ENCODE results near the gene EPHA1.

The EPHA1 gene

DNA sequence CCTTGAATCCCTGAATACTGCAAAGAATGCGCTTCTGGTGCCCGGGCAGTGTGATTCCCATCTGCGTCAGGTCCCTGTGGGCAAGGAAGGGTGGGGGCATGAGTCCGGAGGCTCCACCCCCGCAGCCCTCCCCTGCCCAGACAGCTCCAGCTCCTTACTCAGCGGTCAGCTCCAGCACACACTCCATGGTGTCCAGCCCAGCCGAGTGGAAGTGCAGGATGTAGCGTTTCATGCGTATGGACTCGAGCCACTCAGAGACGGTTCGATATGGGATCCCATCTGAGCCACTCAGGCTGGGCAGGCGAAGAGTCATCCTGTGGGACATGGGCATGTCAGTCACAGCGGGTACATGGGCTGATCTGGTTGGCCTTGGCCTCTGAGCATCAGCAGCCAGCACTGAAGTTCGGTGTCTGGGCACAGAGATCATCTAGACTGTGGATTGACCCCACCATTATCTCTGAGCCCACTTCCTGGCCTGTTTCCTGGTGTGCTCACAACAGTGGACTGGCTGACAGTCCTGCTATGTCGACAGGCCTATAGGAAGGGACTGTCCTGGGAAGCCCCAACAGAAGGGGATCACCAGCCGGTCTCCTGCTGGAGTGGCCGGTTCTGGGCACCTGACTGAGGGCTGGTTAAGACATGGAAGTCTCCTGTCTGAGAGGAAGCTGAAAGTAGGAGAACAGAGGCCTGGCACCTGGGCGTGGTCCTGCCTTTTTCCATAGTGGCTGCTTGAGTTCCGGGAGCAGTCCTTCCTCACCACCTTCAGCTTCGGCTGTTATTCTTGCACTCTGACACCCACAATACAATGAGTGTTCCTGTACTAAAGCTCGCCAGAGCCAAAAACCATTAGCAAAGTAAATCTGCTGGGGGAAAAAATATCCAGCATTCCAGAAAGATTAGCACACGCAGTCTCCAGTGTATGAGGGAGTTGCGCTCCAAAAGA is 16.9 kb downstream of the EPHA1 start:
- no peak overlapping the region for H3K4me3 ChIP-seq

DNA sequence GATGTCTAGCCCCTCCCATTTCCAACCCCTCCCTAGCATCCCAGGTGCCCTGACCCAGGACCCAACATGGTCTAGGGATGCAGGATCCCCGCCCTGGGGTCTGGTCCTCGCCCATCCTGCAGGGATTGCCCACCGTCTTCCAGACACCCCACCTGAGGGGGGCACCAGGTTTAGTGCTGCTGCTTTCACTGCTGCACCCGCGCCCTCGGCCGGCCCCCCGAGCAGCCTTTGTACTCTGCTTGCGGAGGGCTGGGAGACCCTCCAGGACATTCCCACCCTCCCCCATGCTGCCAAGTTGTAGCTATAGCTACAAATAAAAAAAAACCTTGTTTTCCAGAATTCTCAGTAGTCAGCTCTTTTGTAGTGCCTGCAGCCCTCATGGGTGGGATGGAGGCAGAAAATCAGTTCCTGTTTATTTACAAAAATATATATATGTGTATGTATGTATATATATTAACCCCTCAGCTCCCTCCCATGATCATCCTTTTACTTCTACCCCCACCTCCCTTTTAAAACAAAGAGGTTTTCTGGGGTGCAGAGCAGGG is 17.8 kb downstream of the EPHA1 start:
- peak overlapping the region in 9 of 21 experiments; percentile 30 to 83 (median 68) for H3K27ac ChIP-seq
- no peak overlapping the region for H3K4me3 ChIP-seq

More for the DNA sequence above, 16.9 kb downstream of the EPHA1 start:
- H3K27ac ChIP-seq, result peak overlapping the region in 16 of 21 experiments; percentile 16 to 85 (median 56)

DNA sequence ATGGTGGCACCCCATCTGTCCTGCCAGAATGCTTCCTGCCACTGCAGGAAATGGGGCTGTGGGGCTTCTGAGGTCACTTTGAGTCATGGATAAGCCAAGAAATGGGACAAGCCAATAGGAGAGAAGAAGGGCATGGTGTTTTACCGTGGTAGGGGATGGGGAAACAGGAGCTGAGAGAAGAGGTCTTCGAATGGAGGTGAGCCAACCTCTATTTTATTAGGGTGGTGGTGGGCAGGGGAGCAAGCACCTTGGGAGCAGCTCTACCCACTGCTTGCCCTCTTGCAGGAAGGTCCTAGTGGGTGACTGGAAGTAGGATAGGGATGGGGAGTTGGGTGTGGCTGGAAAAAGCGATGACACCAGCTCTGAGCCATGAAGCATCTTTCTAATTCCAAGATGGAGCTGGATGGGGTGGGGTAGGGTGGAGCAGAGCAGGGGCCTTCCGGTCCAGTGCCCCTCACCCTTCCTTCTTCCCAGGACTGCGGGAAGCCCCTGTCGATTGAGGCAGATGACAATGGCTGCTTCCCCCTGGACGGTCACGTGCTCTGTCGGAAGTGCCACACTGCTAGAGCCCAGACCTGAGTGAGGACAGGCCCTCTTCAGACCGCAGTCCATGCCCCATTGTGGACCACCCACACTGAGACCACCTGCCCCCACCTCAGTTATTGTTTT is 18.4 kb downstream of the EPHA1 start:
- peak overlapping the region in 2 of 21 experiments; percentile 18 to 30 for H3K27ac ChIP-seq
- no peak overlapping the region for H3K4me3 ChIP-seq

DNA sequence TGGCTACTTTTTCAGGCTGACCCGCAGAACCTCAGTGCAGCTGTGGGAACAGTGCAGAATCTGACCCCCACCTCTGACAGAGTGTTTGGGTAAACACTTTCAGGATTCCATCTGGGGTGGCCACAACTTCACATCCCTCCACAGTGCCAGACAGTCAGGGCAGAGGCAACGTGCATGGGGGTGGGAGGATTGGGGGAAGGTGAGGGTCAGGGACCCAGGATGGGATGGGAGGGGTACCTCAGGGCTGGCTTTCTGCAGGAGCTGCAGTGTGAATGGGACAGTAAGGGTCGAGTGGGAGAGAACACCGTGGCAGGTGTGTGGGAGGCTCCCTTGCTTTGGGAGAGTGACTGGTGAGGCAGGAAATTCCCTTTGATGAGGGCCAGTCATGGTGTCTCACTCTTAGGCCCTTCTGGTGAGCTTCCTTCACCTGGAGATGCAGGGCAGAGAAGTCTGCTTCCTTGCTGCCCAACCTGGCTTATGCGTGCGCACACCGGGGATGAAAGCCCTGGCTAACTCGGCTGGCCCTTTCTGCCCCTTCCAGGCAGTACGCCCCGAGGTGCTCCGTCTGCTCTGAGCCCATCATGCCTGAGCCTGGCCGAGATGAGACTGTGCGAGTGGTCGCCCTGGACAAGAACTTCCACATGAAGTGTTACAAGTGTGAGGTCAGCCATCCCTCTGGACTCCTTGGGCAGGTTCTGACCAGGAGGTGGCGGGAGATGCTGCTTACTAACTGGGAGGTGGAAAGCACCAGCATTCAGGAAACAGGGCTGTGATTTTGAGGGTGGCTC is 19.1 kb downstream of the EPHA1 start:
- H3K27ac ChIP-seq, result no peak overlapping the region
- no peak overlapping the region for H3K4me3 ChIP-seq

DNA sequence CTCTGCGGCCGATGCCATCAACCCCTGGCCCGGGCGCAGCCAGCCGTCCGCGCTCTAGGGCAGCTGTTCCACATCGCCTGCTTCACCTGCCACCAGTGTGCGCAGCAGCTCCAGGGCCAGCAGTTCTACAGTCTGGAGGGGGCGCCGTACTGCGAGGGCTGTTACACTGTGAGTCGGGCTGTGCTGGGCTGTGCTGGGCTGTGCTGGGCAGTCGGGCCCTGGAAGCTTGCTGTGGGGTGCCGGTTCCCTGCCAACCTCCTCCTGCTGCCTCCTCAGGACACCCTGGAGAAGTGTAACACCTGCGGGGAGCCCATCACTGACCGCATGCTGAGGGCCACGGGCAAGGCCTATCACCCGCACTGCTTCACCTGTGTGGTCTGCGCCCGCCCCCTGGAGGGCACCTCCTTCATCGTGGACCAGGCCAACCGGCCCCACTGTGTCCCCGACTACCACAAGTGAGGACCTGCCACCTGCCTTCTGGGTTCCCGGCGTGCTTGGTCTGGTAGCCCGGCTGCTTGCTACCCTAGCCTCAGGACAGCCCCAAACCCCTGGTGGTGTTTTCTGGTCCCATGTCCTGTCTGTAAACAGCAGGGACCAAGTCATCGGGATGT is 20.1 kb downstream of the EPHA1 start:
- no peak overlapping the region for H3K4me3 ChIP-seq
- H3K27ac ChIP-seq, result peak overlapping the region in 1 of 21 experiments; percentile 12

DNA sequence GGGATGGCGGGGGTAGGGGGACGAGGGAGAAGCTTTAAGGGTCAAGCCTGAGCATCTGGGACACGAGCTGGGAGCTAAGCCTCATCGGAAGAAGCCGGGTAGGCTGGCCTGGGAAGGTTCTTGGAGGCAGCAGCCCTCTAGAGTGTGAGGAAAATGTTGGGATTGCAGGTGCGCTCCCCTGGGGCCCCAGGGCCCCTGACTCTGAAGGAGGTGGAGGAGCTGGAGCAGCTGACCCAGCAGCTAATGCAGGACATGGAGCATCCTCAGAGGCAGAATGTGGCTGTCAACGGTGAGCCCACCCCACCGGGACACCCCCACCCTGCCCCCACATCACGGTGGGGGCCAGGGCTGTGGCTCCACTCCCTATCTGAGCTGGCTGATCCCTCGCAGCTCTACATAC is 20.6 kb downstream of the EPHA1 start:
- Histone ChIP-seq H3K4me3 (no peak overlapping the region), H3K27ac (no peak overlapping the region)

DNA sequence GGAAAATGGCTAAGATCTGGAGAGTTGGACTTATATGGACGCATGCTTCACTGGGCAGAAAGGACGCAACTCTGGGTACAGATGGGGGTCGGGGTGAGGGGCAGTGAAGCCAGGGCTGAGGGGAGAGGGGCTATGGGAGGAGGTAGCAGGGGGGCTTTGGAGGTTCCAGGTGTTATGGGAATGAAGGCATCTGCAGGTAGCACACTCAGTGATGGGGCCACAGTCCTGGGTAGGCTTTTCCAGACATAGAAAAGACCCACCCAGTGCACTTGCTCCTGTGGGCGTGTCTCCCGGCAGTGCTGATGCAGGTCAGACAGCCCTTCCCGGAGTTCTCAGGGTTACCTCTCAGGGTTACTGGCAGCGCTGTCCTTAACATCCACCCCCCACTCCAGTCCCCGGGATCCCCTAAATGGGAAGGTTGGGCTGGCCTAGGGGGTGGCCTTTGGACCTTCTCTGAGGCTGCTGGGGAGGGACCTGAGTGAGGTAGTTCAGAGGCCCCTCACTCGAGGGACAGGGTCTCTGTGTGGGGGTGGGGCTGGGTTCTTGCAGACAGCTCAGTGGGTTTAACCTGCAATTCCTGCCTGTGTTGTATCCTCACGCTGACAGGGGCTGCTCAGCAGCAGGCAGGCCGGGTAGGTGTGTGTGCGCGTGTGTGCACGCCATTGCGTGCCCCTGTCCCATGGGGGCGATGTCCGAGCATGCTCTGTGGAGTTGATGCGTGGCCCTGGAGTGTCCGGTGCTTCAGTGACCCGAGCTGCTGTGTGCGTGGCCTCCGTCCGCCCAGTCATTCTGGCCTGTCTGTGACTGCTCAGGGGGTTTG is 21.3 kb downstream of the EPHA1 start:
- peak overlapping the region in 2 of 21 experiments; percentile 9 to 79 for H3K27ac ChIP-seq
- no peak overlapping the region for H3K4me3 ChIP-seq

DNA sequence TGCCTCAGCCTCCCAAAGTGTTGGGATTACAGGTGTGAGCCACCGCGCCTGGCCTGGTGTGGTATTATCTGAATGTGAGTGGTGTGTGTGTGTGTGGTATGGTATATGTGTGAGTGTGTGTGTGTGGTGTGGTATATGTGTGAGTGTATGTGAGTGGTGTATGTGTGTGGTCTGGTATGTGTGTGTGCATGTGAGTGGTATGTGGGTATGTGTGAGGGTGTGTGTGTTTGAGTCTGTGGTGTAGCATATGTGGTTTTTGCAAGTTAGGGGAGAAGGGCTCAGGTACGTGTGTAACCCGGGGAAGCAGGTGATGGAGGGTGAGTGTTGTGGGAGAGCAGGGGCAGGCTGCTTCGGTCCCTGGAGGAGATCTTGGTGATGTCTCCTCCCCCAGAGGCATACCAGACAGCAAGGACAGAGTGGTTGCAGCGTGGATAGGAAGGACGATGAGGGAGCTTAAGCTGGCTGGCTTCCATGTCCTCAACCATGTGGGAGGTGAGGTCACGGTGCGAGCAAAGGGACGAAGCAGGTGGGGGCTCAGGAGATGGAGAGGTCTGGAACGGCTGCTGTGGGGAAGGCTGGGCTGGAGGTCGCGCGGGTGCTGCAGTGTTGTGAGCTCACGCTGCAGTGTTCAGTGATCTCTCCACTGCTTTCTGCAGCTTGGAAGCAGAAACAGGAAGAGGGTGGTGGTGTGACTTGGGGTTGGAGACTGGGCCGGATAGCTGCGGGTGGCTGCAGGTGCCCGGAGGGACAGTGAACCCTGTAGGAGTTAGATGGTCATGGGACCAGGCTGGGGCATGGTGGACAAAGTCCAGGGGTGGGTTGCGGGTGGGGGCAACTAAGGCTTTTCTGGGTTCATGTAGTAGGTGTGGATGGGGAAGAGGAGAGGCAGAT is 22.5 kb downstream of the EPHA1 start:
- peak overlapping the region in 10 of 21 experiments; percentile 20 to 79 (median 40) for H3K27ac ChIP-seq
- peak overlapping the region in 1 of 7 experiments; percentile 13 for H3K4me3 ChIP-seq

DNA sequence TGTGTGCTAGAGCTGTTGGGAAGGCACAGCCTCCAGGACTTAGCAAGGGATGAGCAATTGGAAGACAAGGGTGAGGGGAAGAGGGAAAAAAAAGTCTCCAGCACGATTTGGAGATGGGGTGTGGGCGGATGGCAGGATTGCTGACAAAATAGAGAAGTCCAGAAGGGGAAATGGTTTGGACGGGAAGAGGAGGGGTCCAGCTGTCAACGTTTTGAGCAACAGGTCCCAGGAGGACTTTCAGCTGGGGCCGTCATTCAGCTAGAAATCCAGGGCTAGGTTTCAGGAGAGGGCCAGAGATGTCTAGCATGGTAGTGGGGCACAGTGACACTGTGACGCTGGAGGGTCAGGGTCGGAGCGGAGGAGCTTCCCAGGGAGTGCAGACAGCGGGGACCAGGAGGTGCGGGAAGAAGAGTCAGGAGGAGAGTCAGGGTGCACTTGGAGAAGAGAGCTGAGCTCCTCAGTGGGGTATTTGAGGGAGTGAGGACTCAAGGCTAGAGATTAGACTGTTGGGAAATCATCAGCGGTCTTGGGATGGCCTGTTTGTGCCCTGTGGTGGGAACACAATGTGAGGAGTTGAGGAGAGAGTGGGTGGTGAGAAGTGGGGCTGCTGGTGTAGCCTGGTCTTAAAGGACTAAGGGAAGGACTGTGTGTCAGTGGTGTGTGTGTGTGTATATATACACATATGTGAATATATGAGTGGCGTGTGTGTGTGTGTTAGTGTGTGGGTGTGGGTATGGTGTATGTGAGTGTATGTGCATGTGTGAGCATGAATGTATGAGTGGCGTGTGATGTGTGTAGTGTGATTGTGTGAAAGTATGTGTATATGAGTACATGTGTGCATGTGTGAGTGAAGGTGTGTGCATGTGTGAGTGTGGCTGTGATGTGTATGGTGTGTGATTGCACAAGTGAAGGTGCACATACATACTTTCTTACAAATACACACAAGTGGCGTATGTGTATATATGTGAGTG is 23.7 kb downstream of the EPHA1 start:
- peak overlapping the region in 4 of 7 experiments; percentile 7 to 98 (median 42) for H3K4me3 ChIP-seq
- peak overlapping the region in 14 of 21 experiments; percentile 13 to 100 (median 39) for H3K27ac ChIP-seq

DNA sequence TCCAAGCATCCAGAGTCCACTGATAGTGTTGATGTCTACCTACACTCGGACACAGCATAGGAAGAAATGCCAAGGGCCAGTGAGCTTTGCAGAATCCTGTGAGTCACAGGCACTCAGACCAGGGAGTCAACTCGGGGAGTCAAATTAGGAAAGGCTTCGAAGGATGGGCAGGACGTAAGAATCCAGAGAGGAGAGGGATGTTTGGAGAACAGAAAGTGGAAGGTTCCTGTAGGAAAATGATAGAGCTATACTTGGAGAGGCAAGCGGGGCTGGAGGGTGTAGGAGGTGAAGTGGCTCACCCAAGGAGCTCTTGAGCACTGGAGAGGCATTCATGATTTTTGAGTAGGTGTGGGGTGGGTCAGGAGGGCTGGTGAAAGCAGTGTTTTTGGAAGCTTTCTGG is 24.5 kb downstream of the EPHA1 start:
- H3K27ac ChIP-seq, result peak overlapping the region in 13 of 21 experiments; percentile 13 to 100 (median 55)
- peak overlapping the region in 4 of 7 experiments; percentile 7 to 98 (median 42) for H3K4me3 ChIP-seq

DNA sequence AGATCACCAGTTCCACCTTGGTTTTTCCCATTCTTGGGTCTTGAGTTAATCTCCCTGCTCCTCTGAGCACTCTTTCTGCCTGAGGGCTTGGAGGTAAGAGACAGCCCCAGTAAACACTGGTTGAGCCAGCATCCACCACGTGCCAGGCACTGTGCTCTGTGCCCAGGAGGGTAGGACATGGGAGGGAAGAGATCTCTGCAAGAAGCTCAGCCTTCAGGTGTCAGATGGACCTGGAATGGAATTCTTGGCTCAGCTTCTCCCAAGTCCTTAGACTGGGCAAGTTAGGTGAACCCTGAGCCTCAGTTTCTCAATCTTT is 25.1 kb downstream of the EPHA1 start:
- Histone ChIP-seq H3K4me3 (peak overlapping the region in 3 of 7 experiments; percentile 75 to 98 (median 91)), H3K27ac (peak overlapping the region in 17 of 21 experiments; percentile 13 to 100 (median 97))

DNA sequence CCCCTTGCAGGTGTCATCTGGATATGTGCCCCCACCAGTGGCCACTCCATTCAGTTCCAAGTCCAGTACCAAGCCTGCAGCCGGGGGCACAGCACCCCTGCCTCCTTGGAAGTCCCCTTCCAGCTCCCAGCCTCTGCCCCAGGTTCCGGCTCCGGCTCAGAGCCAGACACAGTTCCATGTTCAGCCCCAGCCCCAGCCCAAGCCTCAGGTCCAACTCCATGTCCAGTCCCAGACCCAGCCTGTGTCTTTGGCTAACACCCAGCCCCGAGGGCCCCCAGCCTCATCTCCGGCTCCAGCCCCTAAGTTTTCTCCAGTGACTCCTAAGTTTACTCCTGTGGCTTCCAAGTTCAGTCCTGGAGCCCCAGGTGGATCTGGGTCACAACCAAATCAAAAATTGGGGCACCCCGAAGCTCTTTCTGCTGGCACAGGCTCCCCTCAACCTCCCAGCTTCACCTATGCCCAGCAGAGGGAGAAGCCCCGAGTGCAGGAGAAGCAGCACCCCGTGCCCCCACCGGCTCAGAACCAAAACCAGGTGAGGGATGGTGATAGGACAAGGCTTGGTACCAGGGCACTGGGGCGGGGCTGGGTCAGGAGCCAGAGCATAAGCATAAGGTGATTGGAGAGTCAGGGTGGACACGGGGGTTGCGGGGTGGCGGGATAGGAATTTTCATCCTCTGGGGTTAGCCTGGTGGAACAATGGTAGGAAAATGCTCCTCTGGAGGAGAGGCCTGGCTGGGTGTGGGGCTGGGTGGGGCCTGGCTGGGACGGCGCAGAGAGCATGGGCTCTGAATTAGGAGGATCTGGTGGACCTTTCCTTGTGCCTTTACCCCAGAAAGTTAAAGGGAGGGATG is 25.6 kb downstream of the EPHA1 start:
- H3K27ac ChIP-seq, result peak overlapping the region in 19 of 21 experiments; percentile 91 to 100 (median 98)

DNA sequence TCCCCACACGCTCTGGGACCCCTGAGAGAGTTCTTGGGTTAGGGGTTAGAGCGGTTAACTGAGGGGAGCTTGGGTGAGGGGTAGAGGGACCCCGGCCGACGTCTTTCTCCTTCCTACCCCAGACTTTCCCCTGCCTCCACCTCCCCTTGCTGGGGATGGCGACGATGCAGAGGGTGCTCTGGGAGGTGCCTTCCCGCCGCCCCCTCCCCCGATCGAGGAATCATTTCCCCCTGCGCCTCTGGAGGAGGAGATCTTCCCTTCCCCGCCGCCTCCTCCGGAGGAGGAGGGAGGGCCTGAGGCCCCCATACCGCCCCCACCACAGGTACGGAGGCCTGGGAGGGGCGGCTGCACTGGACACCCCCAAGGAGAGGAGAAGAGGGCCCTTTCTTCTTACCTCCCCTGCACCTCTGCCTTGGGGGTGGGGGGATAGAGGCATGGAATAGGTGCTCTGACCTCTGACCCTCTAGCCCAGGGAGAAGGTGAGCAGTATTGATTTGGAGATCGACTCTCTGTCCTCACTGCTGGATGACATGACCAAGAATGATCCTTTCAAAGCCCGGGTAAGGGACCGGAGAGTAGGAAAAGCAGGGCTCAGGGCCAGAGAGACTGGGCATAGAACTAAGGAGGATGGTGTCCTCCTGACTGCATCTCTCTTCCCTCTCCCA is 26.4 kb downstream of the EPHA1 start:
- Histone ChIP-seq H3K4me3 (peak overlapping the region; percentile 62 to 98 (median 91)), H3K27ac (peak overlapping the region; percentile 91 to 100 (median 98))

More for the DNA sequence above, 25.6 kb downstream of the EPHA1 start:
- peak overlapping the region; percentile 62 to 98 (median 91) for H3K4me3 ChIP-seq

DNA sequence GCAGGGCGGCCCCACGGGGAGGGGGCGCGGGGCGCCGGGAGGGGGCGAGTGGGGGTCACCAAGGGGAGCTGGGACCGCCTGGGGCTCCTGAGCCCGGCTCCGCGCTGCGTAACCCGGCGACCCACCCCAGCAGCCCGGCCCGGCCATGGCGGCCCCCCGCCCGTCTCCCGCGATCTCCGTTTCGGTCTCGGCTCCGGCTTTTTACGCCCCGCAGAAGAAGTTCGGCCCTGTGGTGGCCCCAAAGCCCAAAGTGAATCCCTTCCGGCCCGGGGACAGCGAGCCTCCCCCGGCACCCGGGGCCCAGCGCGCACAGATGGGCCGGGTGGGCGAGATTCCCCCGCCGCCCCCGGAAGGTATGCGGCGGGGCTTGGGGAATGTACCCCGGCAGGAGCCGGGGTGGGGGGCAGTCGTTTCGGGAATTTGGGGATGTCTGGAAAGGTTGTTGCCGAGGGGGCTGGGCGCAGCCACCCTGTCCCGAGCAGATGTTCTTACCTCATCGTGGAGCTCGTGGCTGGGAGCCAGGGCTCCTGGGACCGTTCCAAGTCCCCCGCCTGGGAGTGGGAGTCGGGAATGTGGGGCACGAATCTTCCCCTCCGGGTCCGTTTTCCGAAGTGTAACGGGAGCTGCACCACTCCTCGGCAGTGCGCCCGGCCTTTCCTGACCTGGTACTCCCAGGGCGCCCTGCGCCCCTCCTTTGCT is 27.1 kb downstream of the EPHA1 start:
- H3K4me3 ChIP-seq, result peak overlapping the region; percentile 62 to 98 (median 91)
- H3K27ac ChIP-seq, result peak overlapping the region; percentile 91 to 100 (median 98)

Measured in skin epidermis (tissue), 12 donors.